Measurements from ENCODE around the gene NOTCH4.

DNA sequence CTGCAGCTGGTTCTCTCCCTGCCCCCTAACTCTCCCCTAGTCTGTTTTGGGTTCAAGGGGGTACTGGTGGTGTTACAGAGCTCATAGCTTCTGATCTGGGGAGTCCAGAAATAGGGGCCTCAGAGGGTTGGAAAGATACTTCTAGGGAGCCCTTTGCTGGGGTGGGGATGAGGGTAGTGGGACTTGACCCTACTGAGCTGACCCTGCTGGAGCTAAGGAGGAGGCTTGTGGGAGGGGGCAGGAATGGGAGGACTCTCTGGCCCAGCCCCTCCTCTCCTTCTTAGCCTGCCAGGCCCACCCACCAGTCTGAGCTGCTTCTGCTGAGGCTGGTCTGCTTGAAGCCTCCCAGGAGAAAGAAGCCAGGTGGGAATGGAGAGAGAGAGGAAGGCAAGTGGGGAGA, 59.6 kb downstream of the NOTCH4 start, which contains the start of gene EGFL8:
- TF ChIP-seq, protein P1, sequence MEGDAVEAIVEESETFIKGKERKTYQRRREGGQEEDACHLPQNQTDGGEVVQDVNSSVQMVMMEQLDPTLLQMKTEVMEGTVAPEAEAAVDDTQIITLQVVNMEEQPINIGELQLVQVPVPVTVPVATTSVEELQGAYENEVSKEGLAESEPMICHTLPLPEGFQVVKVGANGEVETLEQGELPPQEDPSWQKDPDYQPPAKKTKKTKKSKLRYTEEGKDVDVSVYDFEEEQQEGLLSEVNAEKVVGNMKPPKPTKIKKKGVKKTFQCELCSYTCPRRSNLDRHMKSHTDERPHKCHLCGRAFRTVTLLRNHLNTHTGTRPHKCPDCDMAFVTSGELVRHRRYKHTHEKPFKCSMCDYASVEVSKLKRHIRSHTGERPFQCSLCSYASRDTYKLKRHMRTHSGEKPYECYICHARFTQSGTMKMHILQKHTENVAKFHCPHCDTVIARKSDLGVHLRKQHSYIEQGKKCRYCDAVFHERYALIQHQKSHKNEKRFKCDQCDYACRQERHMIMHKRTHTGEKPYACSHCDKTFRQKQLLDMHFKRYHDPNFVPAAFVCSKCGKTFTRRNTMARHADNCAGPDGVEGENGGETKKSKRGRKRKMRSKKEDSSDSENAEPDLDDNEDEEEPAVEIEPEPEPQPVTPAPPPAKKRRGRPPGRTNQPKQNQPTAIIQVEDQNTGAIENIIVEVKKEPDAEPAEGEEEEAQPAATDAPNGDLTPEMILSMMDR (IDR thresholded peaks at IDR 0.05; ENCODE audit: low read depth, low read length) = no peak
- TF ChIP-seq, protein P2, sequence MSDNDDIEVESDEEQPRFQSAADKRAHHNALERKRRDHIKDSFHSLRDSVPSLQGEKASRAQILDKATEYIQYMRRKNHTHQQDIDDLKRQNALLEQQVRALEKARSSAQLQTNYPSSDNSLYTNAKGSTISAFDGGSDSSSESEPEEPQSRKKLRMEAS (IDR thresholded peaks at IDR 0.05; ENCODE audit: low read depth, low read length) = no peak
- no peak for TF ChIP-seq POLR2A (IDR thresholded peaks at IDR 0.05; ENCODE audit: extremely low read depth, insufficient read length)
